K562 (cell line): ENCODE measurements around the gene MYLK4. TPM values are rescaled to one million over a fixed set of nuclear protein-coding genes. Genes with fewer than 3 reads are reported as not detected.

Experiments
- ATAC-seq: fragments of 200-7000 bp; cut with Tn5 transposase; 3 replicates; pipeline ENCODE4 v1.9.1; 2020; ENCODE audit warnings: moderate library complexity
- BruUV-seq: library from RNA; stranded (reverse); fragments of 400-500 nt; replicated peaks from 2 replicates; lab custom pipeline; 2021; lab: Mats Ljungman, UMichigan
- CTCF ChIA-PET: fragments of 300-600 bp; formaldehyde crosslinking; extraction: SDS; loops from one replicate; lab custom pipeline; 2021; ENCODE audit warnings: low intra/inter-chr PET ratio; lab: Yijun Ruan, JAX
- POLR2A ChIA-PET: fragments of 300-600, 350-650 bp; sonication (Branson Sonifier 250); formaldehyde crosslinking; extraction: SDS; loops from one replicate; lab custom pipeline; 2021; ENCODE audit warnings: antibody characterized with exemption, inconsistent platforms; lab: Yijun Ruan, JAX
- DNase-seq, 4 experiments: peaks; one replicate each; pipeline versions ENCODE4 v3.0.0 to v3.0.0-alpha.2; 2011 to 2018; ENCODE audit warnings: low spot score in 3 of 4, mixed read lengths in 3 of 4; ENCODE audit errors: extremely low read depth in 1 of 4
- FAIRE-seq: peaks from 2 replicates; lab custom pipeline; 2011; peaks lifted over from hg19 to GRCh38; lab: Jason Lieb, UNC
- H2AFZ ChIP-seq: 2 replicates; pipeline ENCODE4 v1.6.0; 2011; ENCODE audit warnings: low read depth, low read length, control low read depth, inconsistent platforms
- H3K27ac ChIP-seq: fragments of 200-600 bp; 3 replicates; pipeline ENCODE4 v1.8.0; 2011; ENCODE audit warnings: low read depth, mild to moderate bottlenecking, control low read depth, inconsistent platforms, low read length, moderate library complexity, mixed read lengths; ENCODE audit errors: extremely low read depth
- H3K27me3 ChIP-seq, 2 experiments: fragments of 300-600 bp in 1 of 2; 2 replicates in 1 of 2; 3 replicates in 1 of 2; pipeline versions ENCODE4 v1.6.0 to v1.8.0; 2011; ENCODE audit warnings: inconsistent platforms in 2 of 2, low read length in 2 of 2, mild to moderate bottlenecking in 1 of 2, mixed read lengths in 1 of 2, moderate library complexity in 1 of 2; ENCODE audit not compliant: control insufficient read depth in 2 of 2, insufficient read depth in 2 of 2
- H3K36me3 ChIP-seq: fragments of 300-600 bp; 3 replicates; pipeline ENCODE4 v1.8.0; 2011; ENCODE audit warnings: mild to moderate bottlenecking, low read length, inconsistent platforms; ENCODE audit not compliant: control insufficient read depth, insufficient read depth
- H3K4me1 ChIP-seq, 2 experiments: fragments of 200-600 bp in 1 of 2; replicated peaks in 1 of 2; 2 replicates in 1 of 2; 3 replicates in 1 of 2; pipeline versions ENCODE4 v1.5.1 to v1.8.0; 2011; ENCODE audit warnings: inconsistent platforms in 2 of 2, low read length in 2 of 2, mild to moderate bottlenecking in 1 of 2, mixed read lengths in 1 of 2, moderate library complexity in 1 of 2; ENCODE audit not compliant: control insufficient read depth in 2 of 2, insufficient read depth in 2 of 2
- H3K4me2 ChIP-seq: 2 replicates; pipeline ENCODE4 v1.6.1; 2011; ENCODE audit warnings: low read length, control low read depth, inconsistent platforms, mixed read lengths; ENCODE audit not compliant: insufficient read depth
- H3K4me3 ChIP-seq: fragments of 200-600 bp; sonication (generic), shearing (Covaris generic); 2 replicates; pipeline ENCODE4 v1.5.1; 2016; ENCODE audit warnings: control low read depth, inconsistent platforms
- H3K79me2 ChIP-seq: fragments of 200-600 bp; 3 replicates; pipeline ENCODE4 v1.8.0; 2011; ENCODE audit warnings: low read length, inconsistent platforms; ENCODE audit not compliant: control insufficient read depth, insufficient read depth
- H3K9ac ChIP-seq, 2 experiments: 2 replicates each; pipeline versions ENCODE4 v1.6.0 to v1.6.1; 2011; ENCODE audit warnings: low read depth in 2 of 2, low read length in 2 of 2, control low read depth in 1 of 2, inconsistent platforms in 1 of 2, mild to moderate bottlenecking in 1 of 2, mixed read lengths in 1 of 2; ENCODE audit not compliant: insufficient read depth in 1 of 2
- H3K9me1 ChIP-seq: one replicate; pipeline ENCODE4 v1.6.0; 2011; ENCODE audit warnings: inconsistent platforms, mild to moderate bottlenecking, low read length, moderate library complexity; ENCODE audit not compliant: control insufficient read depth, insufficient read depth
- H3K9me3 ChIP-seq: replicated peaks from 2 replicates; pipeline ENCODE4 v1.5.1; 2011; ENCODE audit warnings: low read depth, low read length, inconsistent platforms; ENCODE audit not compliant: control insufficient read depth, insufficient read depth
- H4K20me1 ChIP-seq: replicated peaks from 2 replicates; pipeline ENCODE4 v1.6.1; 2011; ENCODE audit warnings: low read length, inconsistent platforms, mixed read lengths; ENCODE audit not compliant: control insufficient read depth, insufficient read depth
- BRD9 ChIP-seq: fragments of 450-650 bp; IDR thresholded peaks from 2 replicates; pipeline ENCODE4 v1.6.1; 2018; ENCODE audit warnings: low read depth; ENCODE audit not compliant: partially characterized antibody
- CREB1 ChIP-seq, 2 experiments: sonication (generic) in 1 of 2; formaldehyde crosslinking in 1 of 2; IDR thresholded peaks; 2 replicates each; pipeline versions ENCODE4 v1.6.1 to v1.8.0; 2012 to 2022; ENCODE audit warnings: inconsistent platforms in 1 of 2, mild to moderate bottlenecking in 1 of 2, missing genetic modification reagents in 1 of 2, moderate library complexity in 1 of 2
- EHMT2 ChIP-seq: fragments of 450-650 bp; IDR thresholded peaks from 2 replicates; pipeline ENCODE4 v1.6.1; 2018; ENCODE audit warnings: antibody characterized with exemption
- MAFK ChIP-seq: IDR thresholded peaks from 2 replicates; pipeline ENCODE4 v1.6.1; 2011; ENCODE audit warnings: low read length, improper control_type of control experiment
- MEF2D ChIP-seq: conservative IDR thresholded peaks from 2 replicates; pipeline ENCODE4 v1.6.1; 2016; ENCODE audit warnings: low read depth, missing genetic modification characterization, missing compliant biosample characterization
- PCBP1 ChIP-seq: fragments of 200-400 bp; formaldehyde crosslinking; IDR thresholded peaks from 2 replicates; pipeline ENCODE4 v1.6.1; 2018; ENCODE audit warnings: mild to moderate bottlenecking, low read depth, low read length; ENCODE audit not compliant: poor library complexity, severe bottlenecking
- RBM14 ChIP-seq: fragments of 200-400 bp; formaldehyde crosslinking; IDR thresholded peaks from 2 replicates; pipeline ENCODE4 v1.6.1; 2018; ENCODE audit warnings: low read depth, mild to moderate bottlenecking, low read length, moderate library complexity, borderline replicate concordance; ENCODE audit not compliant: insufficient read depth
- SNRNP70 ChIP-seq: fragments of 200-400 bp; formaldehyde crosslinking; optimal IDR thresholded peaks from 2 replicates; pipeline ENCODE3; 2017; ENCODE audit warnings: low read depth, low read length
- TAF7 ChIP-seq: fragments of 450-650 bp; IDR thresholded peaks from 2 replicates; pipeline ENCODE4 v1.6.1; 2016; ENCODE audit warnings: missing genetic modification characterization, missing compliant biosample characterization
- ZBTB17 ChIP-seq: fragments of 450-650 bp; formaldehyde crosslinking; IDR thresholded peaks from 2 replicates; pipeline ENCODE4 v1.4.0; 2020; ENCODE audit warnings: mild to moderate bottlenecking
- ZFP1 ChIP-seq: fragments of 450-650 bp; formaldehyde crosslinking; IDR thresholded peaks from 2 replicates; pipeline ENCODE4 v1.4.0; 2020; ENCODE audit warnings: mild to moderate bottlenecking, mixed read lengths
- ZFX ChIP-seq: sonication (generic); formaldehyde crosslinking; IDR thresholded peaks from 2 replicates; pipeline ENCODE4 v1.8.0; 2022; ENCODE audit warnings: mild to moderate bottlenecking, missing genetic modification reagents, moderate library complexity
- ZNF583 ChIP-seq: fragments of 250-450 bp; sonication (Bioruptor Pico); IDR thresholded peaks from 2 replicates; pipeline ENCODE4 v1.4.0; 2020
- WGBS: fragments of 100-300 bp; shearing (Covaris generic); methylation state at CpG from one replicate; pipeline ENCODE4 v1.1.6; 2016; ENCODE audit warnings: low coverage, mixed read lengths; ENCODE audit not compliant: insufficient coverage; ENCODE audit errors: missing lambda C conversion rate; 5-methylcytosine and 5-hydroxymethylcytosine counted together
- in situ Hi-C: fragments of 300-500 bp; cut with MboI; formaldehyde crosslinking; loops from 4 replicates; pipeline ENCODE4 v1.15.0; 2018; ENCODE audit warnings: inconsistent platforms, mixed read lengths
- intact Hi-C: fragments of 100-400 bp; cut with micrococcal nuclease; formaldehyde crosslinking; loops from 2 replicates; pipeline ENCODE4 v1.14.2; 2022
- polyA plus RNA-seq, 8 experiments: library from polyadenylated mRNA; depleted of rRNA in 4 of 8; stranded (reverse) in 5 of 8; unstranded in 3 of 8; fragments of >200 nt; fragmentation: Nextera tagmentation in 2 of 8; fragmentation: Illumina TruSeq in 1 of 8; extraction: Ambion mirVana in 2 of 8; extraction: Trizol in 1 of 8; gene quantifications; 2 replicates each; pipeline versions ENCODE4 v1.2.1 to v1.2.3, GENCODE V29; 2011 to 2014; ENCODE audit warnings: inconsistent platforms in 1 of 8, missing spikeins in 1 of 8
- total RNA-seq, 7 experiments: library from RNA; depleted of rRNA in 6 of 7; stranded (reverse); fragments of >200 nt in 6 of 7; fragmentation: Illumina TruSeq in 2 of 7; extraction: Trizol in 2 of 7; gene quantifications; 2 replicates each; pipeline versions ENCODE4 v1.2.1 to v1.2.3, GENCODE V29; 2011 to 2021; ENCODE audit warnings: low replicate concordance in 1 of 7
- TF ChIP-seq, protein P1 (sequence below), 3 experiments: fragments of 200-800 bp in 1 of 3; sonication (Bioruptor generic) in 1 of 3; sonication (generic) in 1 of 3; formaldehyde crosslinking in 1 of 3; IDR thresholded peaks; 2 replicates each; pipeline versions ENCODE4 v1.6.1 to v1.8.0; 2016 to 2022; ENCODE audit warnings: mild to moderate bottlenecking in 2 of 3, missing compliant biosample characterization in 2 of 3, missing genetic modification characterization in 2 of 3, missing genetic modification reagents in 1 of 3

The MYLK4 gene
- total and polyA plus RNA-seq, 9 of the 15 experiments (the other 6 are each of a cell fraction or from before 2014, with no cell fraction given), result 0.01 to 0.15 (median 0.06) TPM

DNA sequence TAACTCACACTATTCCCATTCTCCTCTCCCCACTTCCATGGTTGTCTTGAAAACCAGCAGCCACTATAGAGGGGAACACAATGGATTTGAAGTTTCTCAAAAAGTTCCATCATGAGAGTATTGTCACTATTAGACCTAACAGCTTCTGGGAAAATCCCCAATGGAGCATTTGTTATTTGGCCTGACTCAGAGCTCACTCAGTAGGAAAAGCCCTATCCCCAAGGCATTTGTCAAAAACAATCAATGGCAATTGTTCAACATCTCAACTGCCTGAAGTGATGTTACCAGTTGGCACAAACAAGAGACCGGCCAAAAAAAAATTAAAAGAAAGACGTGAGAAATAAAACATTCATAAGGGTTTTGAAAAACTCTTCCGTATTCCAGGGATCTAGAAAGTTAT, 98.8 kb downstream of the MYLK4 start:
- Histone ChIP-seq H2AFZ (no peak overlapping the region), H3K27ac (no peak overlapping the region), H3K27me3 (no peaks in the 10 kb centered on the region; a peak in 1 of 5 replicates), H3K9ac (no peak overlapping the region), H3K79me2 (no peaks in the 10 kb centered on the region), H4K20me1 (no peaks in the 10 kb centered on the region), H3K4me3 (no peak overlapping the region), H3K9me3 (no peaks in the 10 kb centered on the region), H3K9me1 (no peaks in the 10 kb centered on the region), H3K4me2 (no peak overlapping the region), H3K4me1 (no peaks in the 10 kb centered on the region), H3K36me3 (no peaks in the 10 kb centered on the region)
- no TSS peak for BruUV-seq
- ATAC-seq (no peak), FAIRE-seq (no peak), DNase-seq (no peak)
- TF ChIP-seq ZNF583 (CRISPR knock-in tag), result no peak
- no peak for TF ChIP-seq TAF7 (tag)
- no peak for TF ChIP-seq BRD9
- TF ChIP-seq ZFX, result no peak
- TF ChIP-seq SNRNP70, result no peak
- WGBS, result 0% methylated on average over 3 of the region's 3 CpGs
- intact Hi-C loops, result no loop called here
- in situ Hi-C loops, result no loop called here
- ChIA-PET CTCF (no interaction called here), POLR2A (interaction anchor here (1.1 to 1.3 kb wide), 2 partner anchors 21 to 53 kb away, joined by 3 read pairs; no protein-coding TSS in a partner anchor)

DNA sequence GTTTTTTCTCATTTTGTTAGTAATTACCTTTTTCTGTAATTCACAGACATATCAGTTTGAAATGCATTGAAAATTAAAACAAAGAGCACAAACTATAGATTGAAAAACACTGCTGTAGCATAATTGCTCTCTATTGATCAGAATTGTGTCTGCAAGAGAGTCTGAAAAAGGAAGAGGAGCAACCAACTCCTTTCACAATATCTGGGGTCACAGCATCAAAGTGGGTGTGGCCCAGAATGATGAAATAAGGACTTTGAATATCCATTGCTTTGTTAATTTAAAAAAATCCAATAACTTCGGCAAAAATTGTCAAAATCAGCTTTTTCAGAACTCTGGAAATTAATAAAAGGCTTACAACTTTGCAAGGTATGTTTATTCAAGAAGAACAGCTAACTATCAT, 99.2 kb downstream of the MYLK4 start:
- ChIA-PET CTCF (no interaction called here), POLR2A (interaction anchor here (1.3 kb wide), 1 partner anchor 53 kb away, joined by 3 read pairs; no protein-coding TSS in a partner anchor)
- no peaks in the 10 kb centered on the region for H3K9me3 ChIP-seq
- no peaks in the 10 kb centered on the region for H4K20me1 ChIP-seq
- DNase-seq (no peak), FAIRE-seq (no peak), ATAC-seq (no peak)
- no peaks in the 10 kb centered on the region for H3K4me1 ChIP-seq
- H3K27me3 ChIP-seq, result no peaks in the 10 kb centered on the region; a peak in 1 of 5 replicates
- 0% methylated on average over 1 of the region's 1 CpG for WGBS
- in situ Hi-C loops, result no loop called here
- BruUV-seq, result no TSS peak
- H3K9ac ChIP-seq, result no peak overlapping the region
- no peaks in the 10 kb centered on the region for H3K79me2 ChIP-seq
- H3K27ac ChIP-seq, result no peak overlapping the region
- H3K4me3 ChIP-seq, result no peak overlapping the region
- no peaks in the 10 kb centered on the region for H3K9me1 ChIP-seq
- no peak for TF ChIP-seq ZBTB17 (CRISPR knock-in tag)
- no peak for TF ChIP-seq ZFP1 (CRISPR knock-in tag)
- no peak for TF ChIP-seq CREB1 (IDR thresholded peaks at IDR 0.05)
- no peak for TF ChIP-seq CREB1 (CRISPR knock-in tag; IDR thresholded peaks at IDR 0.05)
- TF ChIP-seq MEF2D, result no peak
- TF ChIP-seq MAFK, result no peak
- no peak for TF ChIP-seq RBM14
- no peak for TF ChIP-seq EHMT2
- TF ChIP-seq, protein P1, sequence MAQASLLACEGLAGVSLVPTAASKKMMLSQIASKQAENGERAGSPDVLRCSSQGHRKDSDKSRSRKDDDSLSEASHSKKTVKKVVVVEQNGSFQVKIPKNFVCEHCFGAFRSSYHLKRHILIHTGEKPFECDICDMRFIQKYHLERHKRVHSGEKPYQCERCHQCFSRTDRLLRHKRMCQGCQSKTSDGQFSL (CRISPR knock-in tag; IDR thresholded peaks at IDR 0.05), result no peak
- TF ChIP-seq, protein P1 (tag; IDR thresholded peaks at IDR 0.05), result no peak
- TF ChIP-seq PCBP1, result no peak
- H2AFZ ChIP-seq, result no peak overlapping the region
- intact Hi-C loops, result no loop called here
- H3K36me3 ChIP-seq, result no peaks in the 10 kb centered on the region
- H3K4me2 ChIP-seq, result no peak overlapping the region
